ENCODE data around the gene TRIM50.

TRIM50 gene

GRCh38 chr7:73353243-73353642, 25.4 kb upstream of the TRIM50 start:
- H3K9me3 ChIP-seq (replicated peaks; ENCODE audit: insufficient read depth, low read length), result no peaks in the 10 kb centered on the region
- H3K4me3 ChIP-seq (ENCODE audit: low read length), result no peak overlapping the region
- no peak for DNase-seq
- no peak overlapping the region for H3K27ac ChIP-seq (ENCODE audit: low read length)
- TF ChIP-seq, protein P1, sequence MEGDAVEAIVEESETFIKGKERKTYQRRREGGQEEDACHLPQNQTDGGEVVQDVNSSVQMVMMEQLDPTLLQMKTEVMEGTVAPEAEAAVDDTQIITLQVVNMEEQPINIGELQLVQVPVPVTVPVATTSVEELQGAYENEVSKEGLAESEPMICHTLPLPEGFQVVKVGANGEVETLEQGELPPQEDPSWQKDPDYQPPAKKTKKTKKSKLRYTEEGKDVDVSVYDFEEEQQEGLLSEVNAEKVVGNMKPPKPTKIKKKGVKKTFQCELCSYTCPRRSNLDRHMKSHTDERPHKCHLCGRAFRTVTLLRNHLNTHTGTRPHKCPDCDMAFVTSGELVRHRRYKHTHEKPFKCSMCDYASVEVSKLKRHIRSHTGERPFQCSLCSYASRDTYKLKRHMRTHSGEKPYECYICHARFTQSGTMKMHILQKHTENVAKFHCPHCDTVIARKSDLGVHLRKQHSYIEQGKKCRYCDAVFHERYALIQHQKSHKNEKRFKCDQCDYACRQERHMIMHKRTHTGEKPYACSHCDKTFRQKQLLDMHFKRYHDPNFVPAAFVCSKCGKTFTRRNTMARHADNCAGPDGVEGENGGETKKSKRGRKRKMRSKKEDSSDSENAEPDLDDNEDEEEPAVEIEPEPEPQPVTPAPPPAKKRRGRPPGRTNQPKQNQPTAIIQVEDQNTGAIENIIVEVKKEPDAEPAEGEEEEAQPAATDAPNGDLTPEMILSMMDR (IDR thresholded peaks at IDR 0.05; ENCODE audit: low read length), result no peak
- TF ChIP-seq EZH2 (optimal IDR thresholded peaks at IDR 0.05; ENCODE audit: low read depth, low read length) (no peak), EZH2phosphoT487 (IDR thresholded peaks at IDR 0.05; ENCODE audit: low read length) (no peak)
- H3K27me3 ChIP-seq (replicated peaks; ENCODE audit: insufficient read depth, low read length), result no peaks in the 10 kb centered on the region
- no peaks in the 10 kb centered on the region for H3K9me2 ChIP-seq (replicated peaks; ENCODE audit: insufficient read depth, low read length)
- no peaks in the 10 kb centered on the region for H3K79me2 ChIP-seq (ENCODE audit: low read length)
- H3F3A ChIP-seq (ENCODE audit: insufficient read depth, low read length), result no peaks in the 10 kb centered on the region
- H3K9ac ChIP-seq (ENCODE audit: low read length), result no peak overlapping the region
- no peaks in the 10 kb centered on the region for H3K36me3 ChIP-seq (replicated peaks; ENCODE audit: insufficient read depth, low read length)
- H4K20me1 ChIP-seq (ENCODE audit: insufficient read depth, low read length), result no peaks in the 10 kb centered on the region
- H3K4me1 ChIP-seq (ENCODE audit: low read length), result 0 out of 2 replicates have a peak, but pooled peaks cover 5% of the 10 kb centered on the region
- H3K4me2 ChIP-seq (ENCODE audit: low read depth, low read length), result no peak overlapping the region
- H2AFZ ChIP-seq (ENCODE audit: low read length), result no peak overlapping the region

DNA sequence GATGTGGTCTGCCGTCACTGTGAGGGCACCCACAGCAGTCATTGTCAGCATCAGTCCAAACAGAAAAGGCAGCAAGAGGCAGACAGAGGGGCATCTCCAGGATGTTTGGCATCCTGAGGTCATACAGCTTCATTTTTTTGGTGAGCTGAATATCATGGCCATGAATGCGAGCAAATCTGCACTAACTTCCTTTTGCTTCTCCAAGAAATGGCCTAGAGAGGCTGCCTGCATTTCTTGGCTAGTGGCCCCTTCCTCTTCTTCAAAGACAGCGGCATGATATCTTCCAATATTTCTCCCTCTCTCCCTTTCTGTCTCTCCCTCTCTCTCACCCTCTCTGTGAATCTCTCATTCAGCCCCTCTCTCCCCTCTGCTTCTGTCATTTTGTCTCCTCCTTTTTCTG, 24.9 kb upstream of the TRIM50 start:
- no peaks in the 10 kb centered on the region for H3F3A ChIP-seq (ENCODE audit: insufficient read depth, low read length)
- H3K36me3 ChIP-seq (replicated peaks; ENCODE audit: insufficient read depth, low read length), result no peaks in the 10 kb centered on the region
- H2AFZ ChIP-seq (ENCODE audit: low read length), result no peak overlapping the region
- TF ChIP-seq EZH2 (optimal IDR thresholded peaks at IDR 0.05; ENCODE audit: low read depth, low read length) (no peak), EZH2phosphoT487 (IDR thresholded peaks at IDR 0.05; ENCODE audit: low read length) (no peak)
- TF ChIP-seq, protein P1 (IDR thresholded peaks at IDR 0.05; ENCODE audit: low read length), result no peak
- H4K20me1 ChIP-seq (ENCODE audit: insufficient read depth, low read length), result no peaks in the 10 kb centered on the region
- no peak overlapping the region for H3K4me3 ChIP-seq (ENCODE audit: low read length)
- H3K4me2 ChIP-seq (ENCODE audit: low read depth, low read length), result no peak overlapping the region
- no peaks in the 10 kb centered on the region for H3K27me3 ChIP-seq (replicated peaks; ENCODE audit: insufficient read depth, low read length)
- H3K9me3 ChIP-seq (replicated peaks; ENCODE audit: insufficient read depth, low read length), result no peaks in the 10 kb centered on the region
- no peak overlapping the region for H3K9ac ChIP-seq (ENCODE audit: low read length)
- no peak overlapping the region for H3K27ac ChIP-seq (ENCODE audit: low read length)
- DNase-seq, result no peak
- no peaks in the 10 kb centered on the region for H3K79me2 ChIP-seq (ENCODE audit: low read length)
- no peaks in the 10 kb centered on the region for H3K9me2 ChIP-seq (replicated peaks; ENCODE audit: insufficient read depth, low read length)
- 0 out of 2 replicates have a peak, but pooled peaks cover under 1% of the 10 kb centered on the region for H3K4me1 ChIP-seq (ENCODE audit: low read length)

DNA sequence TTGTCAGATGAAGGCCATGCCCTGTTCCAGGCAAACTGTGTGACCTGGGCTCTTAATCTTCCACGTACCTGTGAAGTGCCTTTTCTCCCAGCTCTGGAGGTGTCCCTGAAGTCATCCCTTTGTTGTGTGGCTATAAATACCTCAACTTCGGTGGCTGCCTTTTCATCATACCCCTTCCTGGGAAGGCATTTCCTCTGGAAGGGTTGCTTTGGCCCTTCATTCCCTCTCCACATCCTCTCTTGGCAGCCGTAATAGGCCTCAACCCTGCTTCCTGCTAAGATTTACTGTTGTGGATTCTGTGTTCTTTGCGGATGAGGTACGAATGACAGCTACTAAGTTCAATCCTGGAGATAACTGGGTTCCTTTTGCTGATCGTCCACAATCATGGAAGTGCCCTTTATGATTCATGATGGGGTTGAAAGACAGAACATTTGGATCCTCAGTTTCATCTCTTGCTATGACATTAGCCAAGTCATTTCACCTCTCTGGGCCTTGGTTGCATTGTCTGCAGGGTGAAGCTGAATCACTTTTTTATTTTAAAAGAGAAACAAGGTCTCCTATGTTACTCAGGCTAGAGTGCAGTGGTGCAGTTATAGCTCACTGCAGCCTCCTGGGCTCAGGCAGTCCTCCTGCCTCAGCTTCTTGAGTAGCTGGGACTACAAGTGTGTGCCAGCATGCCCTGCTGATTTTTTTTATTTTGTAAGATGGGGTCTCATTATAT, 23.7 kb upstream of the TRIM50 start:
- H3K9me3 ChIP-seq (replicated peaks; ENCODE audit: insufficient read depth, low read length), result no peaks in the 10 kb centered on the region
- H3F3A ChIP-seq (ENCODE audit: insufficient read depth, low read length), result no peaks in the 10 kb centered on the region
- no peak overlapping the region for H3K4me3 ChIP-seq (ENCODE audit: low read length)
- H3K4me2 ChIP-seq (ENCODE audit: low read depth, low read length), result no peak overlapping the region
- no peaks in the 10 kb centered on the region for H3K36me3 ChIP-seq (replicated peaks; ENCODE audit: insufficient read depth, low read length)
- no peak overlapping the region for H2AFZ ChIP-seq (ENCODE audit: low read length)
- no peaks in the 10 kb centered on the region for H3K79me2 ChIP-seq (ENCODE audit: low read length)
- no peak for DNase-seq
- no peak overlapping the region for H3K27ac ChIP-seq (ENCODE audit: low read length)
- H3K27me3 ChIP-seq (replicated peaks; ENCODE audit: insufficient read depth, low read length), result no peaks in the 10 kb centered on the region
- H3K9ac ChIP-seq (ENCODE audit: low read length), result no peak overlapping the region
- no peaks in the 10 kb centered on the region for H3K4me1 ChIP-seq (ENCODE audit: low read length)
- no peaks in the 10 kb centered on the region for H4K20me1 ChIP-seq (ENCODE audit: insufficient read depth, low read length)
- H3K9me2 ChIP-seq (replicated peaks; ENCODE audit: insufficient read depth, low read length), result no peaks in the 10 kb centered on the region
- TF ChIP-seq EZH2 (optimal IDR thresholded peaks at IDR 0.05; ENCODE audit: low read depth, low read length) (no peak), EZH2phosphoT487 (IDR thresholded peaks at IDR 0.05; ENCODE audit: low read length) (no peak)
- TF ChIP-seq, protein P1 (IDR thresholded peaks at IDR 0.05; ENCODE audit: low read length), result no peak

Measured in MM.1S (cell line).